GM19238 (cell line): ENCODE data around the gene ARL13B.
"Not testable (repeated sequence)": the region's sequence is repeated elsewhere in the genome, so short reads cannot be mapped to it uniquely, and the experiment has no call there.

Experiments used
- DNase-seq: peaks from one replicate; pipeline ENCODE4 v3.0.0; 2011; ENCODE audit warnings: low spot score; ENCODE audit not compliant: insufficient read length

Gene ARL13B

GRCh38 chr3:94062513-94063404, 82.8 kb downstream of the ARL13B start, which contains the start of the genes DHFR2 and NSUN3:
TSS of gene DHFR2 (minus strand) at chr3:94062916. CDS start at chr3:94061511, 1,405 bp downstream.
TSS of gene NSUN3 (plus strand) at chr3:94063061. CDS start at chr3:94063127, 66 bp downstream.
- peak; percentile 56 for DNase-seq

GRCh38 chr3:94063496-94064119, 83.7 kb downstream of the ARL13B start:
- no peak for DNase-seq

GRCh38 chr3:94064243-94064860, 84.4 kb downstream of the ARL13B start:
- no peak for DNase-seq

- no peak for DNase-seq
These were observed 85.2 kb downstream of the ARL13B start for GRCh38 chr3:94065122-94065521.

GRCh38 chr3:94065819-94066480, 86.0 kb downstream of the ARL13B start:
- no peak for DNase-seq

GRCh38 chr3:94066506-94067500, 86.8 kb downstream of the ARL13B start:
- no peak for DNase-seq

GRCh38 chr3:94069194-94069813, 89.3 kb downstream of the ARL13B start:
- no peak for DNase-seq

GRCh38 chr3:94070341-94070911, 90.5 kb downstream of the ARL13B start:
- DNase-seq = no peak

- DNase-seq = no peak
These were observed 91.8 kb downstream of the ARL13B start for GRCh38 chr3:94071713-94072284.

GRCh38 chr3:94076055-94076454, 96.1 kb downstream of the ARL13B start:
- no peak for DNase-seq

GRCh38 chr3:94080552-94080951, 100.6 kb downstream of the ARL13B start:
- DNase-seq = not testable (repeated sequence)

- no peak for DNase-seq
These were observed 101.9 kb downstream of the ARL13B start for GRCh38 chr3:94081884-94082283.

GRCh38 chr3:94082391-94082937, 102.5 kb downstream of the ARL13B start:
- no peak for DNase-seq

GRCh38 chr3:94083261-94083660, 103.3 kb downstream of the ARL13B start:
- no peak for DNase-seq

GRCh38 chr3:94089126-94089525, 109.2 kb downstream of the ARL13B start:
- no peak for DNase-seq

- no peak for DNase-seq
These were observed 112.1 kb downstream of the ARL13B start for GRCh38 chr3:94092086-94092485.

- no peak for DNase-seq
These were observed 113.2 kb downstream of the ARL13B start for GRCh38 chr3:94093151-94093550.

- DNase-seq = no peak
These were observed 115.2 kb downstream of the ARL13B start for GRCh38 chr3:94095111-94095510.

- DNase-seq = no peak
These were observed 118.5 kb downstream of the ARL13B start for GRCh38 chr3:94098452-94098851.
